HL-60/S4 treated with retinoic acid at 250 ng/mL for 4 days and 3 days (cell line): ENCODE results near the gene G6PD.
"Not testable (repeated sequence)": the region's sequence is repeated elsewhere in the genome, so short reads cannot be mapped to it uniquely, and the experiment has no call there.

ENCODE experiments used
- in situ Hi-C: fragments of 300-500 bp; cut with MboI; formaldehyde crosslinking; loops from 2 replicates; pipeline ENCODE4 v1.7.0; 2022; ENCODE audit warnings: low sequenced_read_pairs

Gene G6PD

DNA sequence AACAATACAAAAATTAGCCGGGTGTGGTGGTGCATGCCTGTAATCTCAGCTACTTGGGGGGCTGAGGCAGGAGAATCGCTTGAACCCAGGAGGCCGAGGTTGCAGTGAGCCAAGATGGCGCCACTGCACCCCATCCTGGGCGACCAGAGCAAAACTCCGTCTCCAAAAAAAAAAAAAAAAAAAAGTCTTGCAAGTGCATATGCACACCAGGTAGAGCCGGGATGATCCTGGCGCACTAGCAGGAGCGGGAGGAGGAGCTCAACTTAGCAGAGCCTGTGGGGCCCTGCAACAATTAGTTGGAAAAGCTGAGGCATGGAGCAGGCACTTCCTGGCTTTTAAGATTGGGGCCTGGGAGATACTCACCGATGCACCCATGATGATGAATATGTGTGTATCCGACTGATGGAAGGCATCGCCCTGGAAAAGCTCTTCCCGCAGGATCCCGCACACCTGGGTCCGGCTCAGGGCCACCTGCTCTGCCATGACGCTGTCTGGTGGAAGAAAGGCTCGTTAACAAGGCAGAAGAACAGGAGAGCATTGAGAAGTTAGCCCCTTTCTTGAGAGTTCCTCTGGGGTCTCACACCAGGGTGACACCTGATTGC is 872 bp downstream of the G6PD start:
- in situ Hi-C loops: no loop called here

DNA sequence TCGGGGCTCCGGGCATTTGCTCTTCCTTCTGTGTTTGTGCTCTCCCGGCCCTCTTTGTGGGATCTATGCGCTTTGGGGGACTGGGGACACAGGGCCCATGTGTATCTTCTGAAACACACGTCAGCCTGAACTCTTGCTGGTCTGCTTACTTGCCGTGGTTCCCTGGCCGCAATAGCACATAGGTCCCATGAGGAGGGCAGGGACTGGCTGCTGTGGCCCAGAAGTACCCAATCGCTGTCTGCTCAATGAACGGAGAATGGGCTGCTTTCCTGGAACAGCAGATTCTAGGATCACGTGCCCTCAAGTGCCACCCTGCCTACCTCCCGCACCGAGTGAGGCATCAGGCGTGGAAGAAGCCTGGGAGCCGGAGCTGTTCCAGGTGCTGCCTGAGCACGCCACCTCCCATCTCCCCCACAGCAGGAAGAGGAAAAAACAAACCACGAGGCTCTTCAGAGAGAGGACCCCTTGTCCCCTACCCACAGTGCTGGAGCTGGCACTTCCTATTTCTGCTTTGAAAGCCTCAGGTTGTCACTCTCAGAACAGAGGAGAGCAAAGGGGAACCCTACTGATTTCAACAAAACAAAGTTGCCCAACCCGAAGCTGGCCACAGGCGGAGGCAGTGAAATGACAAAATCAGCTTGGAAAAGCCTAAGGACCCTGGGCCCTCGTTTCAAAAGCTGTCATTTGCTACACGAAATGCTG is 3.8 kb downstream of the G6PD start:
- in situ Hi-C loops: no loop called here

DNA sequence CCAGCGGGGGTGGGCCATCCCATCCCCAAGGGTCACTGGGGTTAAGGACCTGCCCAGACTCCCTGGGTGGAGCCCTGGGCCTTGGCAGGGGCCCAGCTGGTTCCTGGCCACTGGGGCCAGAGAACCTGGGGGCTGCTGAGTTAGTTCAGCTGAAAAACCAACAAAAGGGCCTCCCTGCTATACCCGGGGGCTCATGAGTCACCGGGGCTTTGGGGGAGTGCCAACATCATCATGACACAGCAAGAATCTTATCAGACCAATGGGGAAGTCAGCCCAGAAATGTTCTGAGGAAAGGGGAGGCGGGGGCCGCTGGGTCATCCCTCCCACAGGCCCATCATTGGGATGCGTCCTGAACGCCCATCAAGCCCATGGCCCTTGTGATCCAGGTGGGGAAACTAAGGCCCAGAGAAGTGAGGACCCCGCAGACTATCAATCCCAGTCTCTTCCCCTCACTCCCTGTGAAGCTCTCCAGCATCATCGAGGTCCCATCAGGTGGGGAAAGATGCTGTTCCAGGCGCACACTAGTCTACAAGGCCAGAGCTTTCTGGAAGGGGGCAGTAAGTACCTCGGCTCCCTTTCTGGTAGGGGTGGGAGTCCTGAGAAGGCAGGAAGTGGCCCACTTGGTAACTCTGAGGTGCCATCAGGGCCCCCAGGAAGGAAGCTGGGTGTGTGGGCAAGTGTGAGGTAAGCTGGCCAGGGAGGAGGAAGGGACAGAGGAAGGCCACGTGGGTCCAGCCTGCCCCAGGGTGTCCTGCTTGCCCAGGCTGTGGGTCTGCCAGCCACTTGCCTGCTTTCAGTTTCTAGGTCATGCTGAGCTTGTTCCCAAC is 4.5 kb downstream of the G6PD start:
- in situ Hi-C loops: no loop called here

DNA sequence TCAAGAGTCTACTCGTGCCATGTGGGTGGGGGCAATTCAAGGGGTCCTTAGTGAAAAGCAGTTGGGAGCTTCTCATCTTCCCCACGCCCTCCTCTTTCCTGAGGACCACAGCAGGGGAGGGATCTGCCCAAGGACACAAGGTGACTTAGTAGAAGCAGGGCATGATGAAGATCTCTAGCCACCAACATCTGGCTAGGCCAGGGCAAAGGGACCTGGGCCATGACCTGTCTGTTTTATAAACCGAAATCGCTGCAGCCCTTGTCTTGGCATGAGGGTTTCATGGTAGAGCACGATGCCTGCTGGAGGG is 5.1 kb downstream of the G6PD start:
- in situ Hi-C loops: no loop called here

DNA sequence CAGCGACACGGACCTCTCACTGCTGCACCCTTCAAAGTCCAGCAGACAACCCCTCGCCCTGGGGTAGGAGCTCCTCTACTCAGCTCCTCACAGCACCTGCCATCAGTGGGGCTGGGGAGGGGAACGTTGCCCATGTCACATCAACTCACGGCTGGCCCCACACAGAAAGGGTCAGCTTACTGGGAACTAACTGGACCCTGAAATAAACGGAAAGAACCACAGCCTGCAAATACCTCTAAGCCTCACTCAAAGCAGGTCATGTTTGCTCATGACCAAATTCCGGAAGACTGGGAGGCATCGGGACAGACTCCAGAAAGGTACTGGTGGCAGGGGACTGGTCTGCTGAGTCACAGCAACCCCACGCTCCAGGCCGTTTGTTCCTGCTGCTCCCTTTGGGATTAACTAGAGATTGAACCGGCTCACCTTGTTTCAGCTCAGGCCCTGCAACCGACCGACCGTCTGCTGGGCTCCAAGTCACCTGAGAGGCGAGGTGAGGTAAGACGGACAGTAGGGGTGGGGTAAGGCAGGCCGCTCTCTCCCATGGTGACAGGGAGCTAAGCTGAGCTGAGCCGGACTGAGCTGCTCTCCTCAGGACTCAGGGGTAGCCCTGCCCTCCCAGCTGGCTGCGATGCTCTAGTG is 5.6 kb downstream of the G6PD start:
- in situ Hi-C loops: no loop called here

DNA sequence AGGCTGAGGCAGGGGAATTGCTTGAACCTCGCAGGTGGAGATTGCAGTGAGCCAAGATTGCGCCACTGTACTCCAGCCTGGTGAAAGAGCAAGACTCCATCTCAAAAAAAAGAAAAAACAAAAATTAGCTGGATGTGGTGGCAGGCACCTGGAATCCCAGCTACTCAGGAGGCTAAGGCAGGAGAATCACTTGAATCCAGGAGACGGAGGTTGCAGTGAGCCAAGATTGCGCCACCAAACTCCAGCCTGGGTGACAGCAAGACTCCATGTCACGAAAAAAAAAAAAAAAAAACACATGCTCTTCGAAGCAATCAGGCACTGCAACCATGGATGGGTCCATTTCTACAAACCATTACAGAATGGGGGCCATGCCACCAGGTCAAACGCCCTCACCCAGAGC is 6.3 kb downstream of the G6PD start:
- in situ Hi-C loops: not testable (repeated sequence)

DNA sequence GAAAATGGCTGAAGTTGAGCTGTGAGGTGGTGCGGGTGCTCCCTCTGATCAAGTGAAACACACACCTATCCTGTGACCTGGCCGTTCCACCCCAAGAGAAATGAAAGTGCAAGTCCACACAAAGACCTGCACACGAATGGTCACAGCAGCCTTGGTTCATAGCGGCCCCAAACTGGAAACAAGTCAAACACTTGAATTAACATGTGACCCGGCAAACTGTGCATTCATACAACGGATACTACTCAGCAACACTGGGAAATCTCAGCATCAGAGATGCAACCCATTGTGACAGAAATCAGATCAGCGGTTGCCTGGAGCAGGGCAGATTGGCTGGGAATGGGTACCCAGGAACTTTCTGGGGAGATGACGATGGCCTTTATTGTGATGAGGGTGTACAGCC is 7.6 kb downstream of the G6PD start:
- in situ Hi-C loops: no loop called here

DNA sequence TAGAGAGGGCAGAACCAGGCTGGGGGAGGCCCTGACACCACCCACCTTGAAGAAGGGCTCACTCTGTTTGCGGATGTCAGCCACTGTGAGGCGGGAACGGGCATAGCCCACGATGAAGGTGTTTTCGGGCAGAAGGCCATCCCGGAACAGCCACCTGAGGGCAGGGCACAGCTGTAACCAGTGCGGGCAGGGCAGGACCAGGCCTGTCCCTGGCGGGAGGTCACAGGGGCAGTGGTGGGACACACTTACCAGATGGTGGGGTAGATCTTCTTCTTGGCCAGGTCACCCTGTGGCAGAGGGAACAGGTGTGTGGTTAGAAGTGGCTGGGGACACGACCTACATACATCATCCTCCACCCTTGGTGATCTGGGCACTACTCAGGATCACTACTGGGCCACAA is 10.8 kb downstream of the G6PD start:
- in situ Hi-C loops: no loop called here

DNA sequence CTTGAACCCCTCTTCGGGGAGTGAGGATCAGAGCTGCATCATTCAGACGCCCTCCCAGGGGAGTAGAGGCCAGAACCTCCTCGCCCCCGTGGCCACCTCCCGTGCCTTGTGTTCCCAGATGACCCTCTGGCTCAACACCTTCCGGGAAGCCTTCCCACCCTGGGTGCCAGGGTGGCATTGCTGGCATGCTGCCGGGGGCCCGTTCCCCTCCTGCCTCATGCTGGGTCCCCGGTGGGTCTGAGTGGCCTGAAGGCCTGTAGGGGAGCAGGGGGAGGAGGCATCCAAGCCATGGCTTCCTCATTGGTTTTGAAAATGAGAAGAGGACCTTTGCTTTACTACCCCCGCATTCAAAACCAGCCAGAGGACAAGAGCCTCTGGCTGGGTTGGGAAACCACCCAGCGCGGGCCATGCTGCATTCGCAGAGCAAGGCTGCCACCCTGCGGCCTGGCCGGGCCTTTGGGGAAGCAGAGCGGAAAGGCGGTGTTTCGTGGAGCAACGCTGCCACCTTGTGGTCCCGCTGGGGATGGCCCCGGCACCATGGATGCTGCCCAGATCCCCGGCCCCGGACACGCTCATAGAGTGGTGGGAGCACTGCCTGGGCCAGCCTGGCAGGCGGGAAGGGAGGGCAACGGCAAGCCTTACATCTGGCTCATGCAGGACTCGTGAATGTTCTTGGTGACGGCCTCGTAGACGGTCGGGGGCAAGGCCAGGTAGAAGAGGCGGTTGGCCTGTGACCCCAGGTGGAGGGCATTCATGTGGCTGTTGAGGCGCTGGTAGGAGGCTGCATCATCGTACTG is 11.9 kb downstream of the G6PD start:
- in situ Hi-C loops: no loop called here

DNA sequence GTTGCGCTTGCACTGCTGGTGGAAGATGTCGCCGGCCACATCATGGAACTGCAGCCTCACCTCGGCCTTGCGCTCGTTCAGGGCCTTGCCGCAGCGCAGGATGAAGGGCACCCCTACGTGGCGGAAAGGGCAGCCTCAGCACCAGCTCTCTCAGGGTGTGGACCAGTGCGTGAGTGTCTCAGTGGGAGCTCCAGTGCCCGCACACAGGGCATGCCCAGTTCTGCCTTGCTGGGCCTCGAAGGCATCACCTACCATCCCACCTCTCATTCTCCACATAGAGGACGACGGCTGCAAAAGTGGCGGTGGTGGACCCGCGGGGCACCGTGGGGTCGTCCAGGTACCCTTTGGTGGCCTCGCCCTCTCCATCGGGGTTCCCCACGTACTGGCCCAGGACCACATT is 14.0 kb downstream of the G6PD start:
- in situ Hi-C loops: no loop called here

DNA sequence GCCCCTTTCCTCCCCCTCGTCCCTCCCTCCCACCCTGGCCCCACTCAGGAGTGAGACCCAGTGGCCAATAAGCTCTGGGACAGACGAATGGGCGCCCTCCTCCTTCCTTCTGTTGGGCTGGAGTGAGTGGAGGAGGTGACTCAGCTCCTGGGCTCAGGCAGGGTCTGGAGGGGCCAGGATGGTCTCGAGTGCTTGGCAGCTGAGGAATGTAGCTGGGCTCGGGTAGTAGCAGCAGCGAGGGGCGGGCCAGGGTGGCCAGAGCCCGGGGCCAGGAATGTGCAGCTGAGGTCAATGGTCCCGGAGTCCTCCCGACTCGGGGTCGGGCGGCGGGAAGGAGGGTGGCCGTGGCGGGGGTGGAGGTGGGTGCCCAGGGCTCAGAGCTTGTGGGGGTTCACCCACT is 15.0 kb downstream of the G6PD start:
- in situ Hi-C loops: no loop called here

DNA sequence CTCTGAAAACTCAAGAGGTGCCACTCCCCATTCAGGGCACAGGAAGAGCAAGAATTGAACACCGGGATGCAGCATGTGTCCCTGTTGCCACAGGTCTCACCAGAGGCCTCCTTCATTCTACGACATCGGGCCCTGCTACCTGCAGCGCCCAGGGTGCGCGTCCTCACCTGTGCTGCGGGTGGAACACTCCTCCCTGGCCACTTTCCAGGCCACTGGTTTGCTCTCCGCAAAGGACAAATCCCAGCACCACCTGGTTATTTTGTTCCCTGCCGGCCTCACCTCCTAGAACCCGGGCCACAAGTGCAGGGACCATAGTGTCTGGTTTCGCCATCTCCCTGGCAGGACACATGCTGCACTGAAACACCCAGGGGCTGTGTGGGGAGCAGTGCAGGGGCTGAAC is 16.4 kb downstream of the G6PD start:
- in situ Hi-C loops: no loop called here

DNA sequence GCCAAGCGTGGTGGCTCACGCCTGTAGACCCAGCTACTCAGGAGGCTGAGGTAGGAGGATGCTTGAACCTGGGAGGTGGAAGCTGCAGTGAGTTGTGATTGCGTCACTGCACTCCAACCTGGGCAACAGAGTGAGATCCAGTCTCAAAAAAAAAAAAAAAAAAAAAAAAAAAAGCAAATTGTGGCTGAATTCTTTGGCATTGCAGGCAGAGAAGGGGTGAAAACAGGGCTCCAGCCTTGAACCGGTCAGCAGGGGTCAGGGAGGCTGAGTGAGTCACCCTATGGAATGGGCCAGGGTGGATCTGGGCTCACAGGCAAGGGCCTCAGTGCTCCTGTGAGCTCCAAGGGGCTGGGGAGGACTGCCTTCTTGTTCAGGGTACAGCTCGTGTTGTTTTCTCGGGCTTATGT is 17.4 kb downstream of the G6PD start:
- in situ Hi-C loops: no loop called here

DNA sequence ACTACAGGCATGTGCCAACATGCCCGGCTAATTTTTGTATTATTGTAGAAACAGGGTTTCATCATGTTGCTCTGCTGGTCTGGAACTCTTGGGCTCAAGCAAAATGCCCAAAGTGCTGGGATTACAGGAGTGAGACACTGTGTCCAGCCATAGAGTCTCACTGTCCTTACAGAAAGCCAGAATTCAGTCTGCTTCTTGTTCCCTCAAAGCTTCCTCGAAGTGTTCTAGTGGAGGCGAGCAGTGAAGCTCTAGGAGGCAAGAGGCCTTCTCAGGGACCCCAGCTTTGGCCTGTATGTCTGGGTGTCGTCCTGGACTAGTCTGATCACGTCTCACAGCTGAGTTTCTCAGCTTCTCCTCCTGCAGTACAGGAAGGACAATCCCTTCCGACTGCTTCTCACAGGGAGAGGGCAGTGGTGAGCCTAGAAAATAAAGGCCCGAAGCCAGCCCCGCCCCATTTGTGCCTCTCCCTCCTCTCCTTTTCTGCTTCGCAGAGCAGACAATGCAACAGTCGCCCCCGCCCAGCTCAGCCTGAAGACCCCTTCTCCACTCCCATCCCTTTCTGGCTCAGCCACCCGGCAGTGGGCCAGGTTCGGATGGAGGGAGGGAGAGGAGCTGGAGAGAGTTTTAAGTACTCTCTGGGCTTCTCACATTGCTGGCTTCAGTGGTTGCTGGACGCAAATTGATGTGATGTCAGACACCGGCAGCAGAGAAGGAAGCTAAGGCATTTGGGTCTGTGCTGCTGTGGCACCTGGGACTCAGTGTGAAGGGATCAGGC is 19.6 kb downstream of the G6PD start:
- in situ Hi-C loops: no loop called here

DNA sequence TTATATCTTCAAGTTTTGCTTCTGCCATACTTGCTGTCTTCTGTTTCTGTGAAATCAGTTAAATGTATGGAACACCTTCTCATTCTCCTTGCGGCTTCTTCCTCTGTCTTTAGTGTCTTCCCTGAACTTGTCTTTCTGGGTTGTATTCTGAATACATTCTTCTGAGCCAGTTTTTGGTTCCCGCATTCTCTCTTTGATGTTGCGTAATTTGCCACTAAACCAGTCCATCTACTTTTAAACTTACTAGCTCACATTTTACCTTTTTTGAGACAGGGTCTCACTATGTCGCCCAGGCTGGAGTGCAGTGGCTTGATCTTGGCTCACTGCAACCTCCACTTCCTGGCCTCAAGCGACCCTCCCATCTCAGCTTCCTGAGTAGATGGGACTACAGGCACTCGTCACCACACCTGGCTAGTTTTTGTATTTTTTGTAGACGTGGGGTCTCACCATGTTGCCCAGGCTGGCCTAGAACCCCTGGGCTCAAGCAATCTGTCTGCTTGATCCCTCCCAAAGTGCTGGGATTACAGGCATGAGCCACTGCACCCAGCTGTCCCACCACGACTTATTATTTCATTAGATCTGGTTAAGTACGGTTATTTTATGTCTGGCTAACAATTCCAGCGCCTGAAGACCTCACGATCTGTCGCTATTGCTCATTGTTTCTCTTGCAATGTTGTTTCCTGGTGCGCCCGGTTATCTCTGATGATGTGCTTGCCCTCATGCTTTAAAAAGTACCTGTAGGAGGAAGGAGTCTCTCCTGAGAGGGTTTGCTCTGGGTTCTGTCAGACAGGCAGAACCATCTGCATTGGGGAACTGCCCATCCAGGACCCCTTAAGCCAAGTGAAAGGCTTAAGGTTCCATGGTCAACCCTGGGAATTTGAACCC is 20.8 kb downstream of the G6PD start:
- in situ Hi-C loops: no loop called here

DNA sequence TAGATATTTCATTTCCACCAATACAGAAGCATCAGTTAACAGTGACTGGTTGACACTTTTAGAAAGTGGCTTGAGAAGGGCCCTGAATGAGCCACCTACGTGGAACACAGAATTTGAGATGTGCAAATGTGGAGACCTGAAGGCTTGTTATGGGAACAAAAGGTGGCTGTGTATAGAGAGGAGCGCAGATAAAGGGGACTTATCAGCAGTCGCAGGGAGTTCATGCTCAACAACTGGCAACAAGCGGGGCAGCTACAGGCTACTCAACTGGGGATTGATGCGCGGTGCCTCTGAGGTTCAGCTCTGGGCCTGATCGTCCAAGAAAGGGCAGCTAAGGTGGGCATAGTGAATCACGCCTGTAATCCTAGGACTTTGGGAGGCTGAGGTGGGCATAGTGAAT is 27.3 kb downstream of the G6PD start:
- in situ Hi-C loops: loop anchor here (25.0 kb wide), 1 partner anchor 107 kb away; the partner anchor contains the start of genes DNASE1L1 and TAFAZZIN

DNA sequence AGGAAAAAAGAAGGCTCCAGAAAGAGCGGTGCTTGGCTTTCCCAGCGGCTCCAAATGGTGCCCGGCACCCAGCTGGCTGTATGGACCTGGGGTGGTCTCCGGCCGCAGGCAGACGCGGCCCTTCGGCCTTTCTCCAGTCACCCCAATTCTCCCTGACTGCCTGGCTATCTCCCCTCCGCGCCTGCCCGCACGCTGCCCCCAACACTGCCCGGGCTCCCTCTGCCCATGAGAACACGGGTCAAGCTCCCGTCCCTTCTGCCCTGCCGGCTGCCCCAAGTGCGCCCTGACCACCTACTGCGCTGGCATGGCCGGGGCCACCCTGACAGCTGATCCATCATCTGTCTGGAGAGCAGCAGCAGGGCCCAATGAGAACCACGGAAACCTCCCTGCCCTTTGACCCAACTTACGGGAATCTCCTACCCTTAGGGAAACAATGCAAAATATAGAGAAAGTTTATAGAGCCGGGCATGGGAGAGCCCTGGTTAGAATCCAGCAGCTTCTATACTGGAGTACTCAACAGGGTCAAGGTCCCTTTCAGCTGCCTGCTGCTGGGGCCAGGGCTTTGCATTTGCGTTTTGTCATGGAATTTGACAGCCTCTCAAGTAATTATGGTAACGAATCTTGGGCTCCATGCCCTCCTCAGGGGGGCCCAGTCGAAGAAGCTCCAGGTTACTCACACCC is 29.4 kb downstream of the G6PD start:
- in situ Hi-C loops: loop anchor here (25.0 kb wide), 1 partner anchor 105 kb away; the partner anchor contains the start of genes DNASE1L1 and TAFAZZIN

DNA sequence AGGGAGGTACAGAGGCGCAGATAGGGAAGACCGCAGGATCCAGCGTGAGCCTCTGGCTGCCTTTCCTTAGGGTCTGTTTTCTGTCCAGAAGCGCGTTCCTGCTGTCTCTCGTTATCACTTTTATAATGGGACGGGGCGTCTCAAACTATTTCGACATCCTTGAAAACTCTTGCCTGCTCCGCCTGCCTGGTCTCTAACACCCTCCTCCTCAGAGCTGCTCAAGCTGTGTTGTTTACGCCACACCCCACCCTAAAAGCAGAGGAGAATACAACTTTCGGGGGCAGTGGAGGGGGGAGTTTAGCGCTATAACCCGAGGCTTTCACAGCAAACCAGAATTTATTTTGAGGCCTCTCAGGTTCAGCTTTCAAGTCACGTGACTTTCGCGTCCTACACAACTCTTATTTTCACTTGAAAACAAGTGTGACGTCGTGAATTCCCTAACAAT is 30.0 kb downstream of the G6PD start:
- in situ Hi-C loops: loop anchor here (25.0 kb wide), 1 partner anchor 104 kb away; the partner anchor contains the start of genes DNASE1L1 and TAFAZZIN
